Putamen (tissue), 1 donor: ENCODE data around the gene MSANTD1.

Experiments used
- DNase-seq: peaks from one replicate; pipeline ENCODE4 v3.0.0-alpha.2; 2016; ENCODE audit warnings: low spot score

MSANTD1 gene

GRCh38 chr4:3248811-3249661 is at the start of gene MSANTD1:
Gene MSANTD1 (plus strand): TSS chr4:3249159. CDS start chr4:3249223, 64 bp downstream.
- peak; percentile 64 for DNase-seq

- no peak for DNase-seq
These were observed 49.1 kb upstream of the MSANTD1 start for GRCh38 chr4:3199653-3200422.

GRCh38 chr4:3200423-3201090 is 48.4 kb upstream of the MSANTD1 start:
- DNase-seq: peak; percentile 42

- no peak for DNase-seq
These were observed 46.9 kb upstream of the MSANTD1 start for GRCh38 chr4:3201718-3202702.

- no peak for DNase-seq
These were observed 45.8 kb upstream of the MSANTD1 start for GRCh38 chr4:3202836-3203820.

DNA sequence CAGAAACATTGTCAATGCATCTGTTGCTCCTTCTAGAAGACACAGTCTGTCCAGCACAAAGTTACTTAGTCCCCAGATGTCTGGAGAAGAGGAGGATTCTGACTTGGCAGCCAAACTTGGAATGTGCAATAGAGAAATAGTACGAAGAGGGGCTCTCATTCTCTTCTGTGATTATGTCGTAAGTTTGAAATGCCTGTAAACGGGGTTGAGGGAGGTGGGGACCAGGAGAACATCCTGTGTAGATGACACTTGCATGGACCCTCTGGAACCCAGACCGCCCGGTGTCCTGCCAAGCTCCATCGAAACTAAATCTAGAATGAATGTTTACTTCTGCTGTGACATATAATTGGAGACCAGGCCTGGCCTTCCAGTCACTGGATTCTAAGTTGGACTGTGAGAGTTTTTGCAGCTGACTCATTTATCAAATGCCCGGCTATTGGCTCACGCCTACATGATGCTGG is 45.0 kb upstream of the MSANTD1 start:
- DNase-seq: no peak

DNA sequence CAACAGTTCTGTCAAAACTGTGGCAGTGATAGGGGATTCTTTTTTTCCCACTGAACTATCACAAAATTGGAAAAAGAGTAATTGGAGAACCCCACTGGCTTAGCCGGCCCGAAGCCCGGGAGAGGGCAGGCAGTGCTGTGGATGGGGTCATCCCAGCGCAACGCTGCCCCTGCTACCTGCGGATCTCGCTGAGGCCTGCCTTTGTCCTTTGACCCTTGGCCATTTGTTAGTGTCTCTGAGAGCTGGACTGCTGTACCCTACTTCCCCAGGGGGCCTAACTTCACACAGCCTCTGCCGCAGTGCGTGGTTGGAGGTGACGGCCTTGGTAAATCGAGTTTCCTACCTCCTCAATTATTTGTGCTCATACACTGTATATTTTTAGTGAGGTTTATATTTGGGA is 43.0 kb upstream of the MSANTD1 start:
- DNase-seq: no peak

GRCh38 chr4:3206439-3207100 is 42.4 kb upstream of the MSANTD1 start:
- DNase-seq: no peak

DNA sequence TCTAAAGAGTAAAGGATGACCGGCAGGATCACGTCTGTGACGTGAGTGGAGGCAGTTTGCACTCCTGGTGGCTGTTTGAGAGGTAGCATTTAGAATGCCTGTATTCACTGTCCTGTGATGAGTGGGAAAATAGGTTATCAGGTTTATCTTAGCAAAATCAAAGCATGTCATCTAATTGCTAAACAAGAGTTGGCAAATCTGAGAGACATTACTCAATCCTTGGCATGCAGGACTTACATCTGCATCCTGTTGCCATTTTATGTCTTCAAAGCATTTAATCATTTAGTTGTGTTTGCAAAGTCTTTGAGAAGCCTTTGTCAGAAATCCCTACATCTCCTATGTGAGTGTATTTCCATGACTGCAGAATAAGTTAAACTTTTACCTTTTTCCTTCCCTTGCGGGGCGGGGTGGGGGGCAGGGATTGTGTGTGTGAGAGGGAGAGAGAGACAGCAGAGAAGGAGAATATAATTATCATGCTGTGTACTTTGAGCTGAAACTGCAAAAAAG is 41.4 kb upstream of the MSANTD1 start:
- DNase-seq: no peak

DNA sequence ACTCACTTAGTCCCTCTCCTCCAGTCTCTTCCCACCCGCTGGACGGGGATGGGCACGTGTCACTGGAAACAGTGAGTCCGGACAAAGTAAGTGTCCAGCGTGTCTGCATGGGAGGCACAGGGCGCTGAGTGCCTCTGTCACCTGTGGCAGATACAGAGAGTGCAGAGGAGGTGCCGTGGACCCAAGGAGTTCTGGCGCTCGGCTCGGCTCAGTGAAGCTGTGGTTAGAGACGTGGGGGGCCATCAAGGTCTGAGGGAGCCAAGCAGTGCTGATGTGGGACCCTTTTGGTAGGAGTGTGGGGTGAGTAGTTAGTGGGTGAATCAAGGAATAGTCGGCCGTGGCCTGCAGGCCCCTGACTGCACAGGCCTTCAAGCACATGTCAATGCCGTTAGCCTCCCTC is 40.1 kb upstream of the MSANTD1 start:
- no peak for DNase-seq

- no peak for DNase-seq
These were observed 39.2 kb upstream of the MSANTD1 start for GRCh38 chr4:3209551-3210325.

- no peak for DNase-seq
These were observed 38.5 kb upstream of the MSANTD1 start for GRCh38 chr4:3210467-3210866.

- DNase-seq: no peak
These were observed 37.1 kb upstream of the MSANTD1 start for GRCh38 chr4:3211866-3212265.

GRCh38 chr4:3212391-3213105 is 36.4 kb upstream of the MSANTD1 start:
- no peak for DNase-seq

GRCh38 chr4:3213106-3213425 is 35.9 kb upstream of the MSANTD1 start:
- DNase-seq: no peak

DNA sequence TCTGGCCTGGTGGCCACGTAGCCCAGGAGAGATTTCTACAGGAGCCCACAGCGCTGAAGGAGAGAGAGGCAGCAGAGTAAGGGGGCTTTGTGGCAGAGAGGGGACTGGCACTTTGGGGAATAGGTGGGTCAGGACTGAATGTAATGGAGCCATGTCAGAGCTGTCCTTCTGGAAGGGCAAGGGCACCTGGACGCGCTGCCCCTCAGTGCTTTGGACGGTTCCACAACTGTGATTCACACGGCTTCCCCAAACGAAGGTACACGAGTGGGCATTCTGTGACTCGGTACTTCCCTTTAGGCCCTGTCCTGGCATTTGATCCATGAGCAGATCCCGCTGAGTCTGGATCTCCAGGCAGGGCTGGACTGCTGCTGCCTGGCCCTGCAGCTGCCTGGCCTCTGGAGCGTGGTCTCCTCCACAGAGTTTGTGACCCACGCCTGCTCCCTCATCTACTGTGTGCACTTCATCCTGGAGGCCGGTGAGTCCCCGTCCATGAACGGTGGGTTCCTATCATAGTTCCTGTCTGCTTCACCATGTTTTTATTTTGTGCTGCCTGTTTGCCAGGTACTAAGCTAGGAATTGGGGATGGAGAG is 35.2 kb upstream of the MSANTD1 start:
- no peak for DNase-seq

GRCh38 chr4:3215256-3215655 is 33.7 kb upstream of the MSANTD1 start:
- DNase-seq: no peak

DNA sequence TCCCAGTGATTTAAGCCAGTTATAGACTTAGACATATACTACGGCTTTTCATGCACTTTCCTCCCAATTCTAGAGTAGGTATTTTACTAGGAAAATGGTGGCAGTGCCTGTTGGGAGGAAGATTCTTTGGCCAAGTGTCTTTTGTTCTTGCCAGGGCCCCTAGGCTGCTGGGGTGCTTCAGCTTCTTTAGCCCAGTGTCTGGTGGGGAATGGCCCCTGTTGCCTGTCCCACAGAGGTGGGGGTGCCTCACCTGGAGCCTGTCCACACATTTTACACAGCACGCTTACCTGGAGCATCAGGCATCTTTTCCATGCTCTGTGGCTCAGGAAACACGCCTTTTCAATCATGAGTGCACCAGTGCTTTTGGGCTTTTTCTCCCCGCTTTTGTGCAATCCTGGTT is 33.2 kb upstream of the MSANTD1 start:
- DNase-seq: no peak
